Measurements from ENCODE around the gene METTL27. TPM values are rescaled to one million over a fixed set of nuclear protein-coding genes. Genes with fewer than 3 reads are reported as not detected.

METTL27 gene
- total and polyA plus RNA-seq, 9 of the 15 experiments (the other 6 are each of a cell fraction or from before 2014, with no cell fraction given), result 0.08 to 0.82 (median 0.33) TPM; not detected in 4

- no peak for TF ChIP-seq ARID4B (CRISPR knock-in tag; IDR thresholded peaks at IDR 0.05)
- TF ChIP-seq TBP (optimal IDR thresholded peaks at IDR 0.05; ENCODE audit: low read depth, low read length), result peak; percentile 26
- TF ChIP-seq PHF20 (IDR thresholded peaks at IDR 0.05; ENCODE audit: partially characterized antibody), result no peak
- no peak for TF ChIP-seq HOMEZ (CRISPR knock-in tag; IDR thresholded peaks at IDR 0.05)
- TF ChIP-seq NR2F6 (CRISPR knock-in tag; IDR thresholded peaks at IDR 0.05), result no peak
- TF ChIP-seq IFI16 (CRISPR knock-in tag; IDR thresholded peaks at IDR 0.05), result no peak
- peak in 1 of 2 experiments; percentile 58; a peak in 1 of 4 replicates for TF ChIP-seq TBL1XR1 (IDR thresholded peaks at IDR 0.05; ENCODE audit: low read length in 2 of 2)
- TF ChIP-seq RHOXF2B (CRISPR knock-in tag; conservative IDR thresholded peaks at IDR 0.05), result 0 out of 2 replicates have a peak, but pooled peaks have one; percentile 60
- TF ChIP-seq FOXP4 (CRISPR knock-in tag; IDR thresholded peaks at IDR 0.05; ENCODE audit: borderline replicate concordance), result no peak
- peak; percentile 79; the same call in 1 of the 2 replicates for TF ChIP-seq CBFB (CRISPR knock-in tag; IDR thresholded peaks at IDR 0.05)
- TF ChIP-seq KDM2B (CRISPR knock-in tag; IDR thresholded peaks at IDR 0.05), result no peak
- TF ChIP-seq NCOR1 (IDR thresholded peaks at IDR 0.05), result peak; percentile 79
- TF ChIP-seq FOXJ3 (CRISPR knock-in tag; IDR thresholded peaks at IDR 0.05), result no peak
- TF ChIP-seq PTRF (tag; IDR thresholded peaks at IDR 0.05), result no peak
- no peak for TF ChIP-seq ZNF197 (CRISPR knock-in tag; IDR thresholded peaks at IDR 0.05; ENCODE audit: low read depth)
- peak; percentile 60 for TF ChIP-seq TCF3 (CRISPR knock-in tag; IDR thresholded peaks at IDR 0.05)
- no peak for TF ChIP-seq CREB3L1 (IDR thresholded peaks at IDR 0.05; ENCODE audit: borderline replicate concordance, low read depth)
Measured at GRCh38 chr7:73851410-73852338, 9.4 kb upstream of the METTL27 start (continued).
